A673 (cell line): ENCODE measurements around the gene HDAC10.

Experiments
- EZH2 ChIP-seq: fragments of 200-600 bp; sonication (generic); IDR thresholded peaks from 2 replicates; pipeline ENCODE4 v1.6.1; 2017; ENCODE audit warnings: borderline replicate concordance, low read depth, mild to moderate bottlenecking, mixed read lengths, antibody characterized with exemption, low read length; ENCODE audit not compliant: poor library complexity, severe bottlenecking
- TF ChIP-seq, protein P1 (sequence below): fragments of 300-800, 200-600 bp; sonication (generic); conservative IDR thresholded peaks from 2 replicates; pipeline ENCODE4 v1.5.1; 2017; ENCODE audit warnings: low read depth, mild to moderate bottlenecking, antibody characterized with exemption, low read length, moderate library complexity, mixed read lengths

GRCh38 chr22:50203288-50203687 is 47.8 kb downstream of the HDAC10 start:
- TF ChIP-seq, protein P1, sequence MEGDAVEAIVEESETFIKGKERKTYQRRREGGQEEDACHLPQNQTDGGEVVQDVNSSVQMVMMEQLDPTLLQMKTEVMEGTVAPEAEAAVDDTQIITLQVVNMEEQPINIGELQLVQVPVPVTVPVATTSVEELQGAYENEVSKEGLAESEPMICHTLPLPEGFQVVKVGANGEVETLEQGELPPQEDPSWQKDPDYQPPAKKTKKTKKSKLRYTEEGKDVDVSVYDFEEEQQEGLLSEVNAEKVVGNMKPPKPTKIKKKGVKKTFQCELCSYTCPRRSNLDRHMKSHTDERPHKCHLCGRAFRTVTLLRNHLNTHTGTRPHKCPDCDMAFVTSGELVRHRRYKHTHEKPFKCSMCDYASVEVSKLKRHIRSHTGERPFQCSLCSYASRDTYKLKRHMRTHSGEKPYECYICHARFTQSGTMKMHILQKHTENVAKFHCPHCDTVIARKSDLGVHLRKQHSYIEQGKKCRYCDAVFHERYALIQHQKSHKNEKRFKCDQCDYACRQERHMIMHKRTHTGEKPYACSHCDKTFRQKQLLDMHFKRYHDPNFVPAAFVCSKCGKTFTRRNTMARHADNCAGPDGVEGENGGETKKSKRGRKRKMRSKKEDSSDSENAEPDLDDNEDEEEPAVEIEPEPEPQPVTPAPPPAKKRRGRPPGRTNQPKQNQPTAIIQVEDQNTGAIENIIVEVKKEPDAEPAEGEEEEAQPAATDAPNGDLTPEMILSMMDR, result no peak
- no peak for TF ChIP-seq EZH2
